GM12878 (cell line): Measurements from ENCODE around the gene SLC25A41. TPM values are rescaled to one million over a fixed set of nuclear protein-coding genes. Genes with fewer than 3 reads are reported as not detected.
A peak's percentile ranks its signal among the peaks of the same experiment; 100 is the strongest.

Source experiments
- ATAC-seq: fragments of 200-7000 bp; cut with Tn5 transposase; 3 replicates; pipeline ENCODE4 v1.9.1; 2020; ENCODE audit warnings: mild to moderate bottlenecking, moderate library complexity
- BruUV-seq: library from RNA; stranded (reverse); fragments of 400-500 nt; replicated peaks from 2 replicates; lab custom pipeline; 2021; lab: Mats Ljungman, UMichigan
- CTCF ChIA-PET: fragments of 300-600 bp; sonication (Branson Sonifier 250); formaldehyde crosslinking; extraction: SDS; loops from one replicate; lab custom pipeline; 2021; ENCODE audit warnings: inconsistent platforms; lab: Yijun Ruan, JAX
- POLR2A ChIA-PET: fragments of 350-600 bp; formaldehyde crosslinking; extraction: SDS; loops from one replicate; lab custom pipeline; 2021; ENCODE audit warnings: inconsistent platforms; lab: Charles Lee
- RAD21 ChIA-PET: fragments of 300-600 bp; sonication (Branson Sonifier 250); formaldehyde crosslinking; loops from one replicate; lab custom pipeline; 2023; ENCODE audit warnings: antibody characterized with exemption; ENCODE audit not compliant: unreplicated experiment; lab: Charles Lee
- SMC1A ChIA-PET: fragments of 300-600 bp; sonication (Branson Sonifier 250); formaldehyde crosslinking; loops from one replicate; lab custom pipeline; 2023; ENCODE audit not compliant: unreplicated experiment, uncharacterized antibody; lab: Charles Lee
- DNase-seq: peaks from one replicate; pipeline ENCODE4 v3.0.0-alpha.2; 2011; ENCODE audit warnings: low read depth, low spot score
- FAIRE-seq: peaks from 3 replicates; lab custom pipeline; 2011; peaks lifted over from hg19 to GRCh38; lab: Jason Lieb, UNC
- H2AFZ ChIP-seq: 2 replicates; pipeline ENCODE4 v1.6.0; 2011; ENCODE audit warnings: low read depth, low read length, control low read depth; ENCODE audit not compliant: control insufficient read depth
- H3K27ac ChIP-seq: 2 replicates; pipeline ENCODE4 v1.5.1; 2011; ENCODE audit warnings: control low read depth; ENCODE audit not compliant: control insufficient read depth, insufficient read depth
- H3K27me3 ChIP-seq, 2 experiments: replicated peaks in 1 of 2; 2 replicates each; pipeline versions ENCODE4 v1.6.0 to v1.6.1; 2011; ENCODE audit warnings: low read length in 1 of 2; ENCODE audit not compliant: control insufficient read depth in 2 of 2, insufficient read depth in 2 of 2
- H3K36me3 ChIP-seq, 2 experiments: 2 replicates each; pipeline ENCODE4 v1.5.1; 2011; ENCODE audit warnings: low read length in 1 of 2; ENCODE audit not compliant: control insufficient read depth in 2 of 2, insufficient read depth in 2 of 2
- H3K4me1 ChIP-seq: 2 replicates; pipeline ENCODE4 v1.6.1; 2011; ENCODE audit warnings: mild to moderate bottlenecking, low read length, moderate library complexity, mixed read lengths; ENCODE audit not compliant: control insufficient read depth, insufficient read depth
- H3K4me2 ChIP-seq: 2 replicates; pipeline ENCODE4 v1.6.0; 2011; ENCODE audit warnings: control low read depth; ENCODE audit not compliant: control insufficient read depth, insufficient read depth
- H3K4me3 ChIP-seq: fragments of 200-600 bp; sonication (generic); 2 replicates; pipeline ENCODE4 v1.5.1; 2016
- H3K79me2 ChIP-seq: 2 replicates; pipeline ENCODE4 v1.6.0; 2011; ENCODE audit warnings: low read length; ENCODE audit not compliant: control insufficient read depth, insufficient read depth
- H3K9ac ChIP-seq: 2 replicates; pipeline ENCODE4 v1.8.0; 2011; ENCODE audit warnings: low read length, control low read depth, mixed read lengths; ENCODE audit not compliant: control insufficient read depth, insufficient read depth
- H3K9me3 ChIP-seq: replicated peaks from 3 replicates; pipeline ENCODE4 v1.5.1; 2011; ENCODE audit warnings: mild to moderate bottlenecking, low read length; ENCODE audit not compliant: control insufficient read depth, insufficient read depth
- H4K20me1 ChIP-seq: 2 replicates; pipeline ENCODE4 v1.6.0; 2011; ENCODE audit not compliant: control insufficient read depth, insufficient read depth
- ATF2 ChIP-seq: IDR thresholded peaks from 2 replicates; pipeline ENCODE4 v1.6.1; 2012; ENCODE audit warnings: low read length, inconsistent platforms
- FOXK2 ChIP-seq: fragments of 450-650 bp; IDR thresholded peaks from 2 replicates; pipeline ENCODE4 v1.6.1; 2017; ENCODE audit warnings: mild to moderate bottlenecking, moderate library complexity
- KLF5 ChIP-seq: fragments of 450-650 bp; IDR thresholded peaks from 2 replicates; pipeline ENCODE4 v1.6.1; 2014; ENCODE audit warnings: mild to moderate bottlenecking; ENCODE audit not compliant: partially characterized antibody
- POLR2A ChIP-seq: IDR thresholded peaks from 2 replicates; pipeline ENCODE4 v1.6.1; 2011; ENCODE audit warnings: low read depth, mild to moderate bottlenecking, low read length
- POLR2AphosphoS2 ChIP-seq: IDR thresholded peaks from 2 replicates; pipeline ENCODE4 v1.6.1; 2011; ENCODE audit warnings: low read depth, mild to moderate bottlenecking, low read length, improper control_type of control experiment, moderate library complexity
- SPI1 ChIP-seq: IDR thresholded peaks from 2 replicates; pipeline ENCODE4 v1.6.1; 2011; ENCODE audit warnings: low read depth, mild to moderate bottlenecking, low read length, moderate library complexity, borderline replicate concordance; ENCODE audit not compliant: insufficient read depth
- SREBF2 ChIP-seq: IDR thresholded peaks from 2 replicates; pipeline ENCODE4 v1.6.1; 2012; ENCODE audit warnings: mild to moderate bottlenecking, low read length
- WGBS: methylation state at CpG from one replicate; pipeline ENCODE4 v1.1.6; 2016; ENCODE audit warnings: low lambda C conversion rate; ENCODE audit not compliant: insufficient replicate concordance, insufficient coverage; ENCODE audit errors: missing lambda C conversion rate; 5-methylcytosine and 5-hydroxymethylcytosine counted together
- in situ Hi-C: fragments of 300-500 bp; cut with MboI; formaldehyde crosslinking; loops from 9 replicates; pipeline ENCODE4 v1.14.3; 2018; ENCODE audit warnings: mixed read lengths
- intact Hi-C: fragments of 100-400 bp; cut with micrococcal nuclease; formaldehyde crosslinking; loops from one replicate; pipeline ENCODE4 v1.14.2; 2022; ENCODE audit not compliant: unreplicated experiment
- polyA plus RNA-seq, 11 experiments: library from polyadenylated mRNA; depleted of rRNA in 4 of 11; unstranded in 6 of 11; stranded (reverse) in 5 of 11; fragments of >200 nt; fragmentation: Nextera tagmentation in 4 of 11; fragmentation: Illumina TruSeq in 1 of 11; extraction: Ambion mirVana in 4 of 11; extraction: Trizol in 1 of 11; gene quantifications; 1 replicate in 1 of 11; 2 replicates in 10 of 11; pipeline versions ENCODE4 v1.2.1 to v1.2.3, GENCODE V29; 2011 to 2016; ENCODE audit warnings: inconsistent platforms in 2 of 11, missing spikeins in 2 of 11, low read depth in 1 of 11
- total RNA-seq, 4 experiments: library from RNA; depleted of rRNA in 3 of 4; stranded (reverse); fragments of >200 nt in 3 of 4; fragmentation: Illumina TruSeq in 1 of 4; extraction: Trizol in 1 of 4; gene quantifications; 2 replicates each; pipeline versions ENCODE4 v1.2.1 to v1.2.3, GENCODE V29; 2013 to 2021

Gene SLC25A41
- total and polyA plus RNA-seq, 10 of the 15 experiments (the other 5 are each of a cell fraction or from before 2014, with no cell fraction given) = 0.23 to 1.2 (median 0.43) TPM; not detected in 2

- in situ Hi-C loops = no loop called here
Observed at GRCh38 chr19:6466526-6467248, 33.1 kb upstream of the SLC25A41 start.

More at GRCh38 chr19:6466526-6467248, 33.1 kb upstream of the SLC25A41 start:
- ChIA-PET CTCF (interaction anchor here (1.4 kb wide), 1 partner anchor 15 kb away, joined by 5 read pairs; the partner anchor contains the start of gene DENND1C), RAD21 (interaction anchor here (1.7 kb wide), 1 partner anchor 14 kb away, joined by 8 read pairs; the partner anchor contains the start of gene DENND1C), SMC1A (no interaction called here), POLR2A (interaction anchor here (1.0 kb wide), 1 partner anchor 12 kb away, joined by 3 read pairs; no protein-coding TSS in a partner anchor)
- intact Hi-C loops = no loop called here
- no TSS peak for BruUV-seq
- Histone ChIP-seq H2AFZ (no peak overlapping the region), H4K20me1 (no peaks in the 10 kb centered on the region), H3K36me3 (no peaks in the 10 kb centered on the region; a peak in 2 of 4 replicates), H3K27me3 (no peaks in the 10 kb centered on the region), H3K27ac (no peak overlapping the region), H3K4me1 (no peaks in the 10 kb centered on the region), H3K9ac (no peak overlapping the region), H3K79me2 (no peaks in the 10 kb centered on the region), H3K4me2 (no peak overlapping the region), H3K9me3 (no peaks in the 10 kb centered on the region), H3K4me3 (no peak overlapping the region)
- FAIRE-seq = no peak
- TF ChIP-seq POLR2A = peak; percentile 69
- TF ChIP-seq SREBF2 = no peak
- 0 out of 2 replicates have a peak, but pooled peaks have one; percentile 7 for TF ChIP-seq POLR2AphosphoS2
- no peak for TF ChIP-seq ATF2
- no peak for TF ChIP-seq KLF5
- TF ChIP-seq SPI1 = no peak
- no peak for TF ChIP-seq FOXK2
- DNase-seq = no peak
- WGBS = 88% methylated on average over 18 of the region's 21 CpGs
- no peak; the same call in 2 of the 3 replicates for ATAC-seq
